GM10266 (cell line): ENCODE results near the gene CYBRD1.

Experiments used
- DNase-seq: peaks from one replicate; pipeline ENCODE4 v3.0.0; 2012; ENCODE audit errors: extremely low spot score
- TF ChIP-seq, protein P1 (sequence below): IDR thresholded peaks from 2 replicates; pipeline ENCODE4 v1.5.1; 2012; ENCODE audit warnings: mild to moderate bottlenecking, low read depth; ENCODE audit not compliant: control insufficient read depth, insufficient read depth; ENCODE audit errors: missing control alignments

Gene CYBRD1

DNA sequence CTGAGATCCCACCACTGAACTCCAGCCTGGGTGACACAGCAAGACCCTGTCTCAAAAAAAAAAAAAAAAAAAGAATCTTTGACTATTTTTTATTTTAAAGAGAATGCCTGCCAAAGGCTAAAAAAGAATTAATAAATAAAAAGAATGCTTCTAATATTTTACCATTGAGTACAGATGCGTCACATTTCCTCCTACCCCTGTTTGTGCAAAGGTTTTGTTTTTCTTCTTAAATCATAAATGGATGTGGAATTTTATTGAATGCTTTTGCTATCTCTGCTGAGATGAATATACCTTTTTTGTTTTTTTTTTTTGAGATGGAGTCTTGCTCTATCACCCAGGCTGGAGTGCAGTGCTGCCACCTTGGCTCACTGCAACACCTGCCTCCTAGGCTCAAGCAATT, 22.8 kb downstream of the CYBRD1 start:
- TF ChIP-seq, protein P1, sequence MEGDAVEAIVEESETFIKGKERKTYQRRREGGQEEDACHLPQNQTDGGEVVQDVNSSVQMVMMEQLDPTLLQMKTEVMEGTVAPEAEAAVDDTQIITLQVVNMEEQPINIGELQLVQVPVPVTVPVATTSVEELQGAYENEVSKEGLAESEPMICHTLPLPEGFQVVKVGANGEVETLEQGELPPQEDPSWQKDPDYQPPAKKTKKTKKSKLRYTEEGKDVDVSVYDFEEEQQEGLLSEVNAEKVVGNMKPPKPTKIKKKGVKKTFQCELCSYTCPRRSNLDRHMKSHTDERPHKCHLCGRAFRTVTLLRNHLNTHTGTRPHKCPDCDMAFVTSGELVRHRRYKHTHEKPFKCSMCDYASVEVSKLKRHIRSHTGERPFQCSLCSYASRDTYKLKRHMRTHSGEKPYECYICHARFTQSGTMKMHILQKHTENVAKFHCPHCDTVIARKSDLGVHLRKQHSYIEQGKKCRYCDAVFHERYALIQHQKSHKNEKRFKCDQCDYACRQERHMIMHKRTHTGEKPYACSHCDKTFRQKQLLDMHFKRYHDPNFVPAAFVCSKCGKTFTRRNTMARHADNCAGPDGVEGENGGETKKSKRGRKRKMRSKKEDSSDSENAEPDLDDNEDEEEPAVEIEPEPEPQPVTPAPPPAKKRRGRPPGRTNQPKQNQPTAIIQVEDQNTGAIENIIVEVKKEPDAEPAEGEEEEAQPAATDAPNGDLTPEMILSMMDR = no peak
- no peak for DNase-seq

DNA sequence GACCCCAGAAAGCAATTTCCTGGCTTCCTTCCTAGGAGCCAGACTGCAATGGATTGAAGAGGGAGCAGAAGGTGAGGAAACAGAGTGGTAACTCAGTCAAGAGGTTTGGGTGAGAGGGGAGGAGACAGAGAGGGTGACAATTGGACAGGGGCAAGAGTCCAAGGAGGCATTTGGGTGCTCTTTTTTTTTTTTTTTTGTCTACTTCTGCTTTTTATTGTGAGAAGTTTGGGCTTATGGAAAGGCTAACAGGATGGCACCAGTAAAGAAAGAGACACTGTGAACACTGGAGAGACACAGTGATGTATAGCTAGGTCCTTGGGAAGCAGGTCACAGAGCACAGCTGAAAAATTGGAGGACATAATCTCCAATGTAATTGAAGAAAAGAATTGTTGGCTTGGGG, 25.0 kb downstream of the CYBRD1 start:
- TF ChIP-seq, protein P1 = no peak
- DNase-seq = no peak

DNA sequence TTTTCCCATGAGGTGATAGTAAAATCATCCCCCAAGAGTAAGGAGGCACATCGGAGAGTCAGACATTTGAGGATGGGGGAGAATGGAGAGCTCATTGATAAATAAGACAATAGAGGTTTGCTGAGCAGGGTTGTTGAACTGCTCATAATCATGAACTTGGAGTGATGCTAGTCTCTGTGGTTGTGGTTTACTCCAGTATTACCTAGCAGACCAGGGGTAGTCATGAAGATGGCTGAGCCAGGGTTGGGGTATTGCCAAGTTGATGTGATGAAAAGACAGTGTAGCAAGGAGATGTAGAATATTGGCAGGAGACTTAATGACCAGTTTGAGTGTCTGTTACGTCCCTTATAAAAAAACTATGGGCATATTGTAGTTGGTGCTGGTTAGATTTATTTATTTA, 25.4 kb downstream of the CYBRD1 start:
- no peak for DNase-seq

DNA sequence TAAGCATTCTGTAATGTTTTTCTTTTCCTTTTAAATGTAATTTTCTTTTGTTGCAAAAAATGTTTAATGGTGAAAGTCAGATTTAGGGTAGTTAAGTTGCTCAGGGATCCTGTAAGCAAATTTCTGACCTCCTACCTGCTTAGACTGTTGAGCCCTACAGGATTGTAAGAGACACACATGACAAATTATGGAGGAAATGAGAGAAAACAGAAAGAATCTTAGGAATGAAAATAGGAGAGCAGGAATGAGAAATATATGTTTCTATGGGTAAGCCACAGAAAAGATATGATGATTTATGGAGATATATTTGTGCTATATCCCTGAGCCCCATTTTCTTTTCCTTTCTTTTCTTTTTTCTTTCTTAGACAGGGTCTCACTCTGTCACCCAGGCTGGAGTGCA, 28.3 kb downstream of the CYBRD1 start:
- DNase-seq = no peak
- TF ChIP-seq, protein P1 = no peak

More for the DNA sequence above, 25.4 kb downstream of the CYBRD1 start:
- TF ChIP-seq, protein P1 = no peak

DNA sequence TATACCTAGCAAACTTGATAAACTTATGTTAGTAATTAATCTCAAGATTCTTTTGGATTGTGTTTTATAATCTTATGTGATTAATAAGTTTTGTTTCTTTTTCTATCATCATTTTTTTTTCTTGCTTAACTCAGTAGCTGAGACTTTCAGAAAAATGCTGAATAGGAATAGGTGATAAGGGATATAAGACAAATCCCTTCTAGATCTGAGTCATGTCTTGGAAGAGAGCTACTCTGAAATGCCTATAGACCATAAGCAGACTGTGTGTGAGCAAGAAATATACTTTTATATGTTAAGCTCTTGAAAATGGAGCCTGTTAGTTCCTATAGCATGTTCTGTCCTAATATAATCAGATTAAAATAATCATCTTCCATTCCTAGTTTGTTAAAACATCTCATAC, 29.6 kb downstream of the CYBRD1 start:
- TF ChIP-seq, protein P1 = no peak
- no peak for DNase-seq

DNA sequence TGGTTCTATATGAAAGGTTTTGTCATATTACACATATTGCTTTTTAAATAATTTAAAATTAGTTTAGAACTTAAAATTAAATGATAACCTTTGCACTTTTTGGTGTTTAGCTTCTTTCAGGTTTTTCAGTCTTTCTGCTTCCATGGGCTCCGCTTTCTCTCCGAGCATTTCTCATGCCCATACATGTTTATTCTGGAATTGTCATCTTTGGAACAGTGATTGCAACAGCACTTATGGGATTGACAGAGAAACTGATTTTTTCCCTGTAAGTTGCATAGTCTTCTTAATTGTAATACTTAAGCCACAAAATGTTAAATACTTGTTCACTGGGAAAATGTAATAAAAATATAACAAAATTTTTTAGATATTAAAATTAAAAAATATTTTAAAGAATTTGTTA, 31.0 kb downstream of the CYBRD1 start:
- DNase-seq = no peak
- TF ChIP-seq, protein P1 = no peak

DNA sequence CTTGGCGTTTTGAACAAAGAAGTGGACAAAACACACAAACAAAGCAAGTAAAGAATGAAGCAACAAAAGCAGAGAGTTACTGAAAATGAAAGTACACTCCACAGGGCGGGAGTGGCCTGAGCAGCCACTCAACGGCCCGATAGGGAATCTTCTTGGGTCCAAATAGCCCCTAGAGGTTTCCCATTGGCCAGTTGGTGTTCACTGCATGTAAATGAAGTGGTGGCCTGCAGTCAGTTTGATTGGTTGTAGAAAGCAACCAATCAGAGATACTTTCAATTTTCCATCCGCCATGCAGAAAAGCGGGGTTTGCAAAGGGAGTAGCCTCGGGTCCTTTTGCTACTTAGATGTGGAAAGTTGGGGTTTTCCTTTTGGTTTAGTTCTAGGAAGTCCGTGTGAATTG, 31.6 kb downstream of the CYBRD1 start:
- TF ChIP-seq, protein P1 = no peak
- no peak for DNase-seq
